HepG2 (cell line): Measurements from ENCODE around the gene MARCHF6. TPM values are rescaled to one million over a fixed set of nuclear protein-coding genes. Genes with fewer than 3 reads are reported as not detected.

Experiments
- ATAC-seq: fragments of 200-7000 bp; cut with Tn5 transposase; 3 replicates; pipeline ENCODE4 v1.9.1; 2020; ENCODE audit warnings: mild to moderate bottlenecking, moderate library complexity
- BruUV-seq: library from RNA; stranded (reverse); fragments of 400-500 nt; replicated peaks from 2 replicates; lab custom pipeline; 2021; lab: Mats Ljungman, UMichigan
- CTCF ChIA-PET: fragments of 300-600 bp; formaldehyde crosslinking; extraction: SDS; loops from one replicate; lab custom pipeline; 2021; ENCODE audit warnings: low total read pairs, inconsistent platforms, low intra/inter-chr PET ratio; lab: Yijun Ruan, JAX
- POLR2A ChIA-PET: fragments of 350-600 bp; sonication (Branson Sonifier 250); formaldehyde crosslinking; loops from one replicate; lab custom pipeline; 2020; ENCODE audit warnings: antibody characterized with exemption, inconsistent platforms; lab: Yijun Ruan, JAX
- DNase-seq: peaks from one replicate; pipeline ENCODE4 v3.0.0-alpha.2; 2015; ENCODE audit warnings: low spot score
- FAIRE-seq: peaks from 3 replicates; lab custom pipeline; 2011; peaks lifted over from hg19 to GRCh38; lab: Jason Lieb, UNC
- H2AFZ ChIP-seq: one replicate; pipeline ENCODE4 v1.6.1; 2011; ENCODE audit warnings: low read length, inconsistent platforms
- H3K27ac ChIP-seq: fragments of 300-600 bp; 3 replicates; pipeline ENCODE4 v1.8.0; 2011; ENCODE audit warnings: mixed run types, mild to moderate bottlenecking, mixed read lengths, low read length, inconsistent platforms; ENCODE audit not compliant: insufficient read depth; ENCODE audit errors: extremely low read length
- H3K27me3 ChIP-seq, 2 experiments: fragments of 200-600 bp in 1 of 2; 2 replicates in 1 of 2; 3 replicates in 1 of 2; pipeline versions ENCODE4 v1.6.0 to v1.8.0; 2011; ENCODE audit warnings: low read length in 2 of 2, mild to moderate bottlenecking in 2 of 2, moderate library complexity in 2 of 2, inconsistent platforms in 1 of 2; ENCODE audit not compliant: insufficient read depth in 2 of 2, control insufficient read depth in 1 of 2
- H3K36me3 ChIP-seq, 2 experiments: fragments of 200-600 bp in 1 of 2; replicated peaks in 1 of 2; 2 replicates in 1 of 2; 3 replicates in 1 of 2; pipeline versions ENCODE4 v1.5.1 to v1.8.0; 2011; ENCODE audit warnings: low read length in 2 of 2, inconsistent platforms in 1 of 2; ENCODE audit not compliant: insufficient read depth in 2 of 2, control insufficient read depth in 1 of 2
- H3K4me1 ChIP-seq: 2 replicates; pipeline ENCODE4 v1.5.1; 2012; ENCODE audit warnings: low read length, inconsistent platforms; ENCODE audit not compliant: insufficient read depth
- H3K4me2 ChIP-seq: 2 replicates; pipeline ENCODE4 v1.6.0; 2011; ENCODE audit warnings: low read depth, low read length, inconsistent platforms
- H3K4me3 ChIP-seq, 3 experiments: fragments of 200-600 bp in 1 of 3; sonication (generic), shearing (Covaris generic) in 1 of 3; replicated peaks in 1 of 3; 2 replicates each; pipeline ENCODE4 v1.5.1; 2011 to 2016; ENCODE audit warnings: low read length in 3 of 3, inconsistent platforms in 2 of 3, low read depth in 2 of 3, mild to moderate bottlenecking in 2 of 3, control low read depth in 1 of 3, mixed read lengths in 1 of 3; ENCODE audit not compliant: insufficient read depth in 1 of 3
- H3K79me2 ChIP-seq: one replicate; pipeline ENCODE4 v1.6.1; 2011; ENCODE audit warnings: low read length, inconsistent platforms; ENCODE audit not compliant: insufficient read depth
- H3K9ac ChIP-seq: 2 replicates; pipeline ENCODE4 v1.6.0; 2011; ENCODE audit warnings: mild to moderate bottlenecking, low read depth, low read length, inconsistent platforms; ENCODE audit not compliant: insufficient read depth
- H3K9me3 ChIP-seq: 2 replicates; pipeline ENCODE4 v1.5.1; 2012; ENCODE audit warnings: mild to moderate bottlenecking, low read length
- H4K20me1 ChIP-seq: 2 replicates; pipeline ENCODE4 v1.6.0; 2011; ENCODE audit warnings: inconsistent platforms, mild to moderate bottlenecking, low read length, moderate library complexity; ENCODE audit not compliant: insufficient read depth
- CEBPB ChIP-seq: IDR thresholded peaks from 2 replicates; pipeline ENCODE4 v1.6.1; 2011; ENCODE audit warnings: low read depth, low read length, improper control_type of control experiment, borderline replicate concordance
- STAG1 ChIP-seq: sonication (generic); formaldehyde crosslinking; IDR thresholded peaks from 2 replicates; pipeline ENCODE4 v1.4.0; 2020; ENCODE audit warnings: missing genetic modification reagents
- ZMYM4 ChIP-seq: sonication (generic); formaldehyde crosslinking; IDR thresholded peaks from 2 replicates; pipeline ENCODE4 v1.8.1; 2023; ENCODE audit warnings: mild to moderate bottlenecking, missing genetic modification reagents
- ZNF251 ChIP-seq: sonication (generic); formaldehyde crosslinking; IDR thresholded peaks from 2 replicates; pipeline ENCODE4 v1.9.0; 2021; ENCODE audit warnings: mild to moderate bottlenecking, missing genetic modification reagents
- WGBS: methylation state at CpG from one replicate; pipeline ENCODE4 v1.1.6; 2017; ENCODE audit warnings: low lambda C conversion rate; 5-methylcytosine and 5-hydroxymethylcytosine counted together
- in situ Hi-C: cut with HindIII; loops from 2 replicates; pipeline ENCODE4 v1.10.0; 2017; ENCODE audit warnings: low pct_unique_long_range_greater_than_20kb; ENCODE audit not compliant: extremely low pct_ligation_motif_present
- intact Hi-C: fragments of 100-400 bp; cut with micrococcal nuclease; formaldehyde crosslinking; loops from one replicate; pipeline ENCODE4 v1.10.0; 2022; ENCODE audit not compliant: unreplicated experiment
- polyA plus RNA-seq, 8 experiments: library from polyadenylated mRNA; depleted of rRNA in 3 of 8; stranded (reverse) in 7 of 8; unstranded in 1 of 8; fragments of >200 nt; fragmentation: Illumina TruSeq in 4 of 8; extraction: Trizol in 4 of 8; gene quantifications; 2 replicates each; pipeline versions ENCODE4 v1.2.1 to v1.2.3, GENCODE V29; 2011 to 2016; ENCODE audit warnings: low read depth in 4 of 8, missing spikeins in 1 of 8, mixed read lengths in 1 of 8; ENCODE audit not compliant: insufficient read depth in 1 of 8
- total RNA-seq, 5 experiments: library from RNA; depleted of rRNA; stranded (reverse); fragments of >200 nt; fragmentation: Illumina TruSeq; extraction: Trizol; gene quantifications; 2 replicates each; pipeline ENCODE4 v1.2.3, GENCODE V29; 2016; ENCODE audit warnings: low read depth in 1 of 5
- TF ChIP-seq, protein P1 (sequence below): sonication (generic); formaldehyde crosslinking; IDR thresholded peaks from 2 replicates; pipeline ENCODE4 v1.5.0; 2020; ENCODE audit warnings: mild to moderate bottlenecking, missing genetic modification reagents, moderate library complexity

Gene MARCHF6
- total and polyA plus RNA-seq, 2 of the 13 experiments (the other 11 are each of a cell fraction or from before 2014, with no cell fraction given) = 48.6 to 107 TPM

GRCh38 chr5:10363519-10364185, 10.2 kb downstream of the MARCHF6 start:
- Histone ChIP-seq H3K9ac (no peak overlapping the region), H3K4me1 (no peaks in the 10 kb centered on the region)
- in situ Hi-C loops = loop anchor here (10.0 kb wide), 1 partner anchor 79 kb away; no protein-coding TSS in a partner anchor
- POLR2A ChIA-PET = interaction anchor here (1.8 kb wide), 1 partner anchor 10 kb away, joined by 9 read pairs; the partner anchor contains the start of gene MARCHF6
- TF ChIP-seq ZNF251 (no peak), CEBPB (peak; percentile 39; the same call in 1 of the 2 replicates)
- TF ChIP-seq, all 625 proteins: peak for 1
- peaks cover 72% of the 10 kb centered on the region for H4K20me1 ChIP-seq
- 97% methylated on average over 3 of the region's 3 CpGs for WGBS
- CTCF ChIA-PET = interaction anchor here (1.7 kb wide), 1 partner anchor 79 kb away, joined by 8 read pairs; no protein-coding TSS in a partner anchor
- no peak overlapping the region for H2AFZ ChIP-seq
- H3K79me2 ChIP-seq = peaks cover 99% of the 10 kb centered on the region
- no peaks in the 10 kb centered on the region for H3K9me3 ChIP-seq
- H3K4me2 ChIP-seq = no peak overlapping the region
- H3K27me3 ChIP-seq = no peaks in the 10 kb centered on the region
- no peak overlapping the region for H3K27ac ChIP-seq
- intact Hi-C loops = loop anchor here (1.0 kb wide), 1 partner anchor 79 kb away; no protein-coding TSS in a partner anchor
- BruUV-seq = no TSS peak
- DNase-seq (no peak), FAIRE-seq (no peak), ATAC-seq (no peak)
- H3K4me3 ChIP-seq = no peak overlapping the region
- 0 out of 5 replicates have a peak, but pooled peaks cover 0 to 3% of the 10 kb centered on the region in 2 experiments for H3K36me3 ChIP-seq

DNA sequence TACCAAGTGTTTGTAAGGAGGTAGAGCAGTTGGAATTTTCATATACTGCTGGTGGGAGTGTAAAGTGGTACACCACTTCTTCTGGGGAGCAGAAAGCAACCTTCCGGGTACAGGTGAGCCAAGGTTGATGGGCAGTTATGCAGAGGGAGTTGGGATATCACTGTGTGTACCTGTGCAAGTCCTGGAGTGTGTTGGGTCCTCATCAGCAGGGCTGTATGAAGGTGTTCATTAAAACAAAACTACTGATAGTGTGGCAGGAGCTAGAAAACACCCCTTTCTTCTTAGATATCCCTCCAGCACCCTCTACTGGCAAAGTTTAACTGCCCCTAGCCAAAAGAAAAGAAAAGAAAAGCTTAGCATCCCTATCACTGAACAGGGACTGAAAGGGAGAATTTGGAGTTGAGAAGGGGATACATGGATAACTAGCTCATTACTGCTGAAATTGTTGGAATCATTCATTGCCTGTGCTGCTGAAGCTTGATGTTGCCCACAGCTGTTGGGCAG, 10.7 kb downstream of the MARCHF6 start:
- in situ Hi-C loops = loop anchor here (10.0 kb wide), 1 partner anchor 79 kb away; no protein-coding TSS in a partner anchor
- ATAC-seq (no peak), FAIRE-seq (no peak), DNase-seq (peak; percentile 14)
- peaks cover 71% of the 10 kb centered on the region for H4K20me1 ChIP-seq
- ChIA-PET CTCF (interaction anchor here (1.7 kb wide), 1 partner anchor 80 kb away, joined by 8 read pairs; no protein-coding TSS in a partner anchor), POLR2A (interaction anchor here (1.8 kb wide), 1 partner anchor 11 kb away, joined by 9 read pairs; the partner anchor contains the start of gene MARCHF6)
- no peaks in the 10 kb centered on the region for H3K9me3 ChIP-seq
- H3K4me3 ChIP-seq = no peak overlapping the region
- H3K79me2 ChIP-seq = peaks cover 99% of the 10 kb centered on the region
- intact Hi-C loops = loop anchor here (1.0 kb wide), 1 partner anchor 80 kb away; no protein-coding TSS in a partner anchor
- no peaks in the 10 kb centered on the region for H3K4me1 ChIP-seq
- H3K9ac ChIP-seq = no peak overlapping the region
- no TSS peak for BruUV-seq
- 0 out of 5 replicates have a peak, but pooled peaks cover 0 to 3% of the 10 kb centered on the region in 2 experiments for H3K36me3 ChIP-seq
- no peak overlapping the region for H2AFZ ChIP-seq
- no peak overlapping the region for H3K4me2 ChIP-seq
- WGBS = 89% methylated on average over 1 of the region's 1 CpG
- TF ChIP-seq, protein P1, sequence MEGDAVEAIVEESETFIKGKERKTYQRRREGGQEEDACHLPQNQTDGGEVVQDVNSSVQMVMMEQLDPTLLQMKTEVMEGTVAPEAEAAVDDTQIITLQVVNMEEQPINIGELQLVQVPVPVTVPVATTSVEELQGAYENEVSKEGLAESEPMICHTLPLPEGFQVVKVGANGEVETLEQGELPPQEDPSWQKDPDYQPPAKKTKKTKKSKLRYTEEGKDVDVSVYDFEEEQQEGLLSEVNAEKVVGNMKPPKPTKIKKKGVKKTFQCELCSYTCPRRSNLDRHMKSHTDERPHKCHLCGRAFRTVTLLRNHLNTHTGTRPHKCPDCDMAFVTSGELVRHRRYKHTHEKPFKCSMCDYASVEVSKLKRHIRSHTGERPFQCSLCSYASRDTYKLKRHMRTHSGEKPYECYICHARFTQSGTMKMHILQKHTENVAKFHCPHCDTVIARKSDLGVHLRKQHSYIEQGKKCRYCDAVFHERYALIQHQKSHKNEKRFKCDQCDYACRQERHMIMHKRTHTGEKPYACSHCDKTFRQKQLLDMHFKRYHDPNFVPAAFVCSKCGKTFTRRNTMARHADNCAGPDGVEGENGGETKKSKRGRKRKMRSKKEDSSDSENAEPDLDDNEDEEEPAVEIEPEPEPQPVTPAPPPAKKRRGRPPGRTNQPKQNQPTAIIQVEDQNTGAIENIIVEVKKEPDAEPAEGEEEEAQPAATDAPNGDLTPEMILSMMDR (CRISPR knock-in tag) = peak; percentile 23; the same call in 1 of the 2 replicates
- TF ChIP-seq STAG1 (CRISPR knock-in tag) (peak; percentile 24; the same call in 1 of the 2 replicates), ZMYM4 (no peak)
- TF ChIP-seq, all 625 proteins: peak for 2
- H3K27me3 ChIP-seq = no peaks in the 10 kb centered on the region
- no peak overlapping the region for H3K27ac ChIP-seq
